HEK293 (cell line): Measurements from ENCODE around the gene MAP3K6.
A peak's percentile ranks its signal among the peaks of the same experiment; 100 is the strongest.

Experiments
- GLI4 ChIP-seq: fragments of 450-650 bp; formaldehyde crosslinking; IDR thresholded peaks from 2 replicates; pipeline ENCODE4 v1.5.1; 2016; ENCODE audit warnings: missing biosample characterization, missing genetic modification characterization
- GLIS2 ChIP-seq: fragments of 450-650 bp; formaldehyde crosslinking; IDR thresholded peaks from 2 replicates; pipeline ENCODE4 v1.5.1; 2016; ENCODE audit warnings: missing biosample characterization, missing genetic modification characterization
- HOXA7 ChIP-seq: sonication (generic); formaldehyde crosslinking; IDR thresholded peaks from 2 replicates; pipeline ENCODE4 v1.8.1; 2022; ENCODE audit warnings: missing genetic modification reagents, borderline replicate concordance
- PRDM1 ChIP-seq: fragments of 450-650 bp; formaldehyde crosslinking; IDR thresholded peaks from 2 replicates; pipeline ENCODE4; 2016; ENCODE audit warnings: missing biosample characterization, missing genetic modification characterization
- RBAK ChIP-seq: fragments of 450-650 bp; formaldehyde crosslinking; IDR thresholded peaks from 2 replicates; pipeline ENCODE4 v1.5.1; 2016; ENCODE audit warnings: missing biosample characterization, missing genetic modification characterization
- REPIN1 ChIP-seq: fragments of 450-650 bp; formaldehyde crosslinking; IDR thresholded peaks from 2 replicates; pipeline ENCODE4 v1.5.1; 2017; ENCODE audit warnings: missing biosample characterization, missing genetic modification characterization, low read depth
- SALL2 ChIP-seq: fragments of 450-650 bp; formaldehyde crosslinking; IDR thresholded peaks from 2 replicates; pipeline ENCODE4 v1.5.0; 2017; ENCODE audit warnings: missing biosample characterization, mild to moderate bottlenecking, missing genetic modification characterization, borderline replicate concordance
- SCRT1 ChIP-seq: fragments of 450-650 bp; formaldehyde crosslinking; IDR thresholded peaks from 2 replicates; pipeline ENCODE4 v1.5.1; 2016; ENCODE audit warnings: missing biosample characterization, missing genetic modification characterization, borderline replicate concordance
- SP2 ChIP-seq: fragments of 450-650 bp; formaldehyde crosslinking; IDR thresholded peaks from 2 replicates; pipeline ENCODE4 v1.5.1; 2016; ENCODE audit warnings: missing biosample characterization, missing genetic modification characterization
- ZBTB20 ChIP-seq: fragments of 450-650 bp; formaldehyde crosslinking; IDR thresholded peaks from 2 replicates; pipeline ENCODE4 v1.5.1; 2016; ENCODE audit warnings: missing biosample characterization, missing genetic modification characterization
- ZBTB48 ChIP-seq: fragments of 450-650 bp; formaldehyde crosslinking; IDR thresholded peaks from 2 replicates; pipeline ENCODE4 v1.5.1; 2016; ENCODE audit warnings: missing biosample characterization, missing genetic modification characterization
- ZFHX2 ChIP-seq: fragments of 450-650 bp; formaldehyde crosslinking; conservative IDR thresholded peaks from 2 replicates; pipeline ENCODE4 v1.5.1; 2016; ENCODE audit warnings: missing biosample characterization, missing genetic modification characterization
- ZNF132 ChIP-seq: fragments of 450-650 bp; formaldehyde crosslinking; IDR thresholded peaks from 2 replicates; pipeline ENCODE4 v1.5.1; 2017; ENCODE audit warnings: missing biosample characterization, missing genetic modification characterization, borderline replicate concordance
- ZNF175 ChIP-seq: fragments of 450-650 bp; formaldehyde crosslinking; IDR thresholded peaks from 2 replicates; pipeline ENCODE4 v1.5.1; 2016; ENCODE audit warnings: missing biosample characterization, missing genetic modification characterization
- ZNF2 ChIP-seq: fragments of 450-650 bp; formaldehyde crosslinking; IDR thresholded peaks from 2 replicates; pipeline ENCODE4 v1.5.1; 2016; ENCODE audit warnings: missing biosample characterization, missing genetic modification characterization
- ZNF214 ChIP-seq: fragments of 450-650 bp; formaldehyde crosslinking; IDR thresholded peaks from 2 replicates; pipeline ENCODE4 v1.5.1; 2017; ENCODE audit warnings: missing biosample characterization, mild to moderate bottlenecking, missing genetic modification characterization, borderline replicate concordance
- ZNF26 ChIP-seq: fragments of 450-650 bp; formaldehyde crosslinking; IDR thresholded peaks from 2 replicates; pipeline ENCODE4 v1.5.1; 2016; ENCODE audit warnings: missing biosample characterization, missing genetic modification characterization
- ZNF341 ChIP-seq: fragments of 450-650 bp; formaldehyde crosslinking; IDR thresholded peaks from 2 replicates; pipeline ENCODE4; 2016; ENCODE audit warnings: low read depth, missing biosample characterization, missing genetic modification characterization
- ZNF366 ChIP-seq: fragments of 450-650 bp; formaldehyde crosslinking; conservative IDR thresholded peaks from 2 replicates; pipeline ENCODE4 v1.5.1; 2016; ENCODE audit warnings: missing biosample characterization, missing genetic modification characterization
- ZNF518A ChIP-seq: fragments of 450-650 bp; formaldehyde crosslinking; conservative IDR thresholded peaks from 2 replicates; pipeline ENCODE4 v1.5.1; 2016; ENCODE audit warnings: low read depth, missing biosample characterization, missing genetic modification characterization
- ZNF555 ChIP-seq: fragments of 450-650 bp; formaldehyde crosslinking; conservative IDR thresholded peaks from 2 replicates; pipeline ENCODE4 v1.5.1; 2017; ENCODE audit warnings: missing biosample characterization, mild to moderate bottlenecking, missing genetic modification characterization, inconsistent platforms
- ZNF560 ChIP-seq: fragments of 450-650 bp; formaldehyde crosslinking; IDR thresholded peaks from 2 replicates; pipeline ENCODE4 v1.5.1; 2017; ENCODE audit warnings: missing biosample characterization, missing genetic modification characterization, borderline replicate concordance
- ZNF600 ChIP-seq: fragments of 450-650 bp; formaldehyde crosslinking; IDR thresholded peaks from 2 replicates; pipeline ENCODE4 v1.5.1; 2016; ENCODE audit warnings: missing biosample characterization, missing genetic modification characterization
- ZNF626 ChIP-seq: fragments of 450-650 bp; sonication (Bioruptor Pico); formaldehyde crosslinking; IDR thresholded peaks from 2 replicates; pipeline ENCODE4 v1.5.1; 2018; ENCODE audit warnings: missing biosample characterization, missing genetic modification characterization, inconsistent platforms
- ZNF791 ChIP-seq: fragments of 450-650 bp; formaldehyde crosslinking; IDR thresholded peaks from 2 replicates; pipeline ENCODE4 v1.5.1; 2016; ENCODE audit warnings: missing biosample characterization, missing genetic modification characterization
- ZSCAN23 ChIP-seq: fragments of 450-650 bp; formaldehyde crosslinking; IDR thresholded peaks from 2 replicates; pipeline ENCODE4 v1.5.1; 2016; ENCODE audit warnings: missing biosample characterization, missing genetic modification characterization
- TF ChIP-seq, protein P1 (sequence below): fragments of 450-650 bp; formaldehyde crosslinking; IDR thresholded peaks from 2 replicates; pipeline ENCODE4 v1.5.1; 2016; ENCODE audit warnings: missing biosample characterization, missing genetic modification characterization
- TF ChIP-seq, protein P2 (sequence below): fragments of 450-650 bp; formaldehyde crosslinking; IDR thresholded peaks from 2 replicates; pipeline ENCODE4 v1.5.1; 2016; ENCODE audit warnings: missing biosample characterization, missing genetic modification characterization

Gene MAP3K6

GRCh38 chr1:27321813-27322568, 44.8 kb downstream of the MAP3K6 start, which contains the start of gene TMEM222 (continued):
- TF ChIP-seq, protein P1, sequence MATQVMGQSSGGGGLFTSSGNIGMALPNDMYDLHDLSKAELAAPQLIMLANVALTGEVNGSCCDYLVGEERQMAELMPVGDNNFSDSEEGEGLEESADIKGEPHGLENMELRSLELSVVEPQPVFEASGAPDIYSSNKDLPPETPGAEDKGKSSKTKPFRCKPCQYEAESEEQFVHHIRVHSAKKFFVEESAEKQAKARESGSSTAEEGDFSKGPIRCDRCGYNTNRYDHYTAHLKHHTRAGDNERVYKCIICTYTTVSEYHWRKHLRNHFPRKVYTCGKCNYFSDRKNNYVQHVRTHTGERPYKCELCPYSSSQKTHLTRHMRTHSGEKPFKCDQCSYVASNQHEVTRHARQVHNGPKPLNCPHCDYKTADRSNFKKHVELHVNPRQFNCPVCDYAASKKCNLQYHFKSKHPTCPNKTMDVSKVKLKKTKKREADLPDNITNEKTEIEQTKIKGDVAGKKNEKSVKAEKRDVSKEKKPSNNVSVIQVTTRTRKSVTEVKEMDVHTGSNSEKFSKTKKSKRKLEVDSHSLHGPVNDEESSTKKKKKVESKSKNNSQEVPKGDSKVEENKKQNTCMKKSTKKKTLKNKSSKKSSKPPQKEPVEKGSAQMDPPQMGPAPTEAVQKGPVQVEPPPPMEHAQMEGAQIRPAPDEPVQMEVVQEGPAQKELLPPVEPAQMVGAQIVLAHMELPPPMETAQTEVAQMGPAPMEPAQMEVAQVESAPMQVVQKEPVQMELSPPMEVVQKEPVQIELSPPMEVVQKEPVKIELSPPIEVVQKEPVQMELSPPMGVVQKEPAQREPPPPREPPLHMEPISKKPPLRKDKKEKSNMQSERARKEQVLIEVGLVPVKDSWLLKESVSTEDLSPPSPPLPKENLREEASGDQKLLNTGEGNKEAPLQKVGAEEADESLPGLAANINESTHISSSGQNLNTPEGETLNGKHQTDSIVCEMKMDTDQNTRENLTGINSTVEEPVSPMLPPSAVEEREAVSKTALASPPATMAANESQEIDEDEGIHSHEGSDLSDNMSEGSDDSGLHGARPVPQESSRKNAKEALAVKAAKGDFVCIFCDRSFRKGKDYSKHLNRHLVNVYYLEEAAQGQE = 0 out of 2 replicates have a peak, but pooled peaks have one; percentile 30
- TF ChIP-seq RBAK (tag by site-specific recombination) = no peak
- TF ChIP-seq ZNF626 = no peak
- TF ChIP-seq ZNF2 (tag by site-specific recombination) = peak; percentile 96
- TF ChIP-seq ZBTB48 (tag by site-specific recombination) = peak; percentile 69
- no peak for TF ChIP-seq ZNF132 (tag by site-specific recombination)
- peak; percentile 65 for TF ChIP-seq ZNF366
- TF ChIP-seq SALL2 (tag by site-specific recombination) = peak; percentile 88; the same call in 1 of the 2 replicates
- TF ChIP-seq, protein P2, sequence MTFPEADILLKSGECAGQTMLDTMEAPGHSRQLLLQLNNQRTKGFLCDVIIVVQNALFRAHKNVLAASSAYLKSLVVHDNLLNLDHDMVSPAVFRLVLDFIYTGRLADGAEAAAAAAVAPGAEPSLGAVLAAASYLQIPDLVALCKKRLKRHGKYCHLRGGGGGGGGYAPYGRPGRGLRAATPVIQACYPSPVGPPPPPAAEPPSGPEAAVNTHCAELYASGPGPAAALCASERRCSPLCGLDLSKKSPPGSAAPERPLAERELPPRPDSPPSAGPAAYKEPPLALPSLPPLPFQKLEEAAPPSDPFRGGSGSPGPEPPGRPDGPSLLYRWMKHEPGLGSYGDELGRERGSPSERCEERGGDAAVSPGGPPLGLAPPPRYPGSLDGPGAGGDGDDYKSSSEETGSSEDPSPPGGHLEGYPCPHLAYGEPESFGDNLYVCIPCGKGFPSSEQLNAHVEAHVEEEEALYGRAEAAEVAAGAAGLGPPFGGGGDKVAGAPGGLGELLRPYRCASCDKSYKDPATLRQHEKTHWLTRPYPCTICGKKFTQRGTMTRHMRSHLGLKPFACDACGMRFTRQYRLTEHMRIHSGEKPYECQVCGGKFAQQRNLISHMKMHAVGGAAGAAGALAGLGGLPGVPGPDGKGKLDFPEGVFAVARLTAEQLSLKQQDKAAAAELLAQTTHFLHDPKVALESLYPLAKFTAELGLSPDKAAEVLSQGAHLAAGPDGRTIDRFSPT (tag by site-specific recombination) = 0 out of 2 replicates have a peak, but pooled peaks have one; percentile 82
- no peak for TF ChIP-seq ZNF791 (tag by site-specific recombination)
- peak; percentile 99 for TF ChIP-seq SP2 (tag by site-specific recombination)
- TF ChIP-seq SCRT1 (tag by site-specific recombination) = 0 out of 2 replicates have a peak, but pooled peaks have one; percentile 48
- no peak; the same call in 1 of the 2 replicates for TF ChIP-seq ZNF555 (tag by site-specific recombination)
- TF ChIP-seq ZNF560 (tag by site-specific recombination) = no peak
- peak; percentile 98 for TF ChIP-seq ZNF518A
- no peak for TF ChIP-seq PRDM1
- no peak for TF ChIP-seq ZNF214 (tag by site-specific recombination)
- TF ChIP-seq ZNF341 (tag by site-specific recombination) = peak; percentile 95
- peak; percentile 89 for TF ChIP-seq ZSCAN23 (tag by site-specific recombination)
- no peak for TF ChIP-seq ZNF26
- peak; percentile 66; the same call in 1 of the 2 replicates for TF ChIP-seq ZBTB20 (tag by site-specific recombination)
- peak; percentile 95 for TF ChIP-seq REPIN1 (tag by site-specific recombination)
- no peak for TF ChIP-seq HOXA7 (CRISPR knock-in tag)
- no peak for TF ChIP-seq ZNF175 (tag by site-specific recombination)
- TF ChIP-seq ZNF600 (tag by site-specific recombination) = peak; percentile 83
- peak; percentile 89 for TF ChIP-seq ZFHX2 (tag by site-specific recombination)
- no peak for TF ChIP-seq GLIS2 (tag by site-specific recombination)
- peak; percentile 93; the same call in 1 of the 2 replicates for TF ChIP-seq GLI4
